HepG2 (cell line): ENCODE data around the gene USF2. TPM values are rescaled to one million over a fixed set of nuclear protein-coding genes. Genes with fewer than 3 reads are reported as not detected.
A peak's percentile ranks its signal among the peaks of the same experiment; 100 is the strongest.

Experiments
- ATAC-seq: fragments of 200-7000 bp; cut with Tn5 transposase; 3 replicates; pipeline ENCODE4 v1.9.1; 2020; ENCODE audit warnings: mild to moderate bottlenecking, moderate library complexity
- BruUV-seq: library from RNA; stranded (reverse); fragments of 400-500 nt; replicated peaks from 2 replicates; lab custom pipeline; 2021; lab: Mats Ljungman, UMichigan
- CTCF ChIA-PET: fragments of 300-600 bp; formaldehyde crosslinking; extraction: SDS; loops from one replicate; lab custom pipeline; 2021; ENCODE audit warnings: low total read pairs, inconsistent platforms, low intra/inter-chr PET ratio; lab: Yijun Ruan, JAX
- POLR2A ChIA-PET: fragments of 350-600 bp; sonication (Branson Sonifier 250); formaldehyde crosslinking; loops from one replicate; lab custom pipeline; 2020; ENCODE audit warnings: antibody characterized with exemption, inconsistent platforms; lab: Yijun Ruan, JAX
- DNase-seq: peaks from one replicate; pipeline ENCODE4 v3.0.0-alpha.2; 2015; ENCODE audit warnings: low spot score
- FAIRE-seq: peaks from 3 replicates; lab custom pipeline; 2011; peaks lifted over from hg19 to GRCh38; lab: Jason Lieb, UNC
- H2AFZ ChIP-seq: one replicate; pipeline ENCODE4 v1.6.1; 2011; ENCODE audit warnings: low read length, inconsistent platforms
- H3K27ac ChIP-seq: fragments of 300-600 bp; 3 replicates; pipeline ENCODE4 v1.8.0; 2011; ENCODE audit warnings: mixed run types, mild to moderate bottlenecking, mixed read lengths, low read length, inconsistent platforms; ENCODE audit not compliant: insufficient read depth; ENCODE audit errors: extremely low read length
- H3K27me3 ChIP-seq, 2 experiments: fragments of 200-600 bp in 1 of 2; 2 replicates in 1 of 2; 3 replicates in 1 of 2; pipeline versions ENCODE4 v1.6.0 to v1.8.0; 2011; ENCODE audit warnings: low read length in 2 of 2, mild to moderate bottlenecking in 2 of 2, moderate library complexity in 2 of 2, inconsistent platforms in 1 of 2; ENCODE audit not compliant: insufficient read depth in 2 of 2, control insufficient read depth in 1 of 2
- H3K36me3 ChIP-seq, 2 experiments: fragments of 200-600 bp in 1 of 2; replicated peaks in 1 of 2; 2 replicates in 1 of 2; 3 replicates in 1 of 2; pipeline versions ENCODE4 v1.5.1 to v1.8.0; 2011; ENCODE audit warnings: low read length in 2 of 2, inconsistent platforms in 1 of 2; ENCODE audit not compliant: insufficient read depth in 2 of 2, control insufficient read depth in 1 of 2
- H3K4me1 ChIP-seq: 2 replicates; pipeline ENCODE4 v1.5.1; 2012; ENCODE audit warnings: low read length, inconsistent platforms; ENCODE audit not compliant: insufficient read depth
- H3K4me2 ChIP-seq: 2 replicates; pipeline ENCODE4 v1.6.0; 2011; ENCODE audit warnings: low read depth, low read length, inconsistent platforms
- H3K4me3 ChIP-seq, 3 experiments: fragments of 200-600 bp in 1 of 3; sonication (generic), shearing (Covaris generic) in 1 of 3; replicated peaks in 1 of 3; 2 replicates each; pipeline ENCODE4 v1.5.1; 2011 to 2016; ENCODE audit warnings: low read length in 3 of 3, inconsistent platforms in 2 of 3, low read depth in 2 of 3, mild to moderate bottlenecking in 2 of 3, control low read depth in 1 of 3, mixed read lengths in 1 of 3; ENCODE audit not compliant: insufficient read depth in 1 of 3
- H3K79me2 ChIP-seq: one replicate; pipeline ENCODE4 v1.6.1; 2011; ENCODE audit warnings: low read length, inconsistent platforms; ENCODE audit not compliant: insufficient read depth
- H3K9ac ChIP-seq: 2 replicates; pipeline ENCODE4 v1.6.0; 2011; ENCODE audit warnings: mild to moderate bottlenecking, low read depth, low read length, inconsistent platforms; ENCODE audit not compliant: insufficient read depth
- H3K9me3 ChIP-seq: 2 replicates; pipeline ENCODE4 v1.5.1; 2012; ENCODE audit warnings: mild to moderate bottlenecking, low read length
- H4K20me1 ChIP-seq: 2 replicates; pipeline ENCODE4 v1.6.0; 2011; ENCODE audit warnings: inconsistent platforms, mild to moderate bottlenecking, low read length, moderate library complexity; ENCODE audit not compliant: insufficient read depth
- ATF1 ChIP-seq: IDR thresholded peaks from 2 replicates; pipeline ENCODE4 v1.6.1; 2016; ENCODE audit warnings: mild to moderate bottlenecking, control low read depth
- HCFC1 ChIP-seq: fragments of 150-350 bp; IDR thresholded peaks from 2 replicates; pipeline ENCODE4 v1.6.1; 2014; ENCODE audit warnings: low read depth, low read length
- KMT2A ChIP-seq: sonication (generic); formaldehyde crosslinking; IDR thresholded peaks from 2 replicates; pipeline ENCODE4 v1.4.0; 2020; ENCODE audit warnings: missing genetic modification reagents
- PITX1 ChIP-seq: sonication (generic); formaldehyde crosslinking; IDR thresholded peaks from 2 replicates; pipeline ENCODE4 v1.5.1; 2020; ENCODE audit warnings: mild to moderate bottlenecking, missing genetic modification reagents
- SSRP1 ChIP-seq: IDR thresholded peaks from 2 replicates; pipeline ENCODE4 v1.6.1; 2016; ENCODE audit warnings: control low read depth
- ZSCAN29 ChIP-seq: sonication (generic); formaldehyde crosslinking; conservative IDR thresholded peaks from 2 replicates; pipeline ENCODE4 v1.4.0; 2020; ENCODE audit warnings: mild to moderate bottlenecking, missing genetic modification reagents
- WGBS: methylation state at CpG from one replicate; pipeline ENCODE4 v1.1.6; 2017; ENCODE audit warnings: low lambda C conversion rate; 5-methylcytosine and 5-hydroxymethylcytosine counted together
- in situ Hi-C: cut with HindIII; loops from 2 replicates; pipeline ENCODE4 v1.10.0; 2017; ENCODE audit warnings: low pct_unique_long_range_greater_than_20kb; ENCODE audit not compliant: extremely low pct_ligation_motif_present
- intact Hi-C: fragments of 100-400 bp; cut with micrococcal nuclease; formaldehyde crosslinking; loops from one replicate; pipeline ENCODE4 v1.10.0; 2022; ENCODE audit not compliant: unreplicated experiment
- polyA plus RNA-seq, 8 experiments: library from polyadenylated mRNA; depleted of rRNA in 3 of 8; stranded (reverse) in 7 of 8; unstranded in 1 of 8; fragments of >200 nt; fragmentation: Illumina TruSeq in 4 of 8; extraction: Trizol in 4 of 8; gene quantifications; 2 replicates each; pipeline versions ENCODE4 v1.2.1 to v1.2.3, GENCODE V29; 2011 to 2016; ENCODE audit warnings: low read depth in 4 of 8, missing spikeins in 1 of 8, mixed read lengths in 1 of 8; ENCODE audit not compliant: insufficient read depth in 1 of 8
- total RNA-seq, 5 experiments: library from RNA; depleted of rRNA; stranded (reverse); fragments of >200 nt; fragmentation: Illumina TruSeq; extraction: Trizol; gene quantifications; 2 replicates each; pipeline ENCODE4 v1.2.3, GENCODE V29; 2016; ENCODE audit warnings: low read depth in 1 of 5
- TF ChIP-seq, protein P1 (sequence below): sonication (generic); formaldehyde crosslinking; IDR thresholded peaks from 2 replicates; pipeline ENCODE4 v1.5.0; 2020; ENCODE audit warnings: missing genetic modification reagents

USF2 gene
- total and polyA plus RNA-seq, 2 of the 13 experiments (the other 11 are each of a cell fraction or from before 2014, with no cell fraction given), result 54.9 to 106 TPM

GRCh38 chr19:35281303-35281702 is 12.5 kb downstream of the USF2 start:
- in situ Hi-C loops (no loop called here), intact Hi-C loops (no loop called here)
- ATAC-seq (peak; percentile 3; the same call in 1 of the 3 replicates), DNase-seq (no peak), FAIRE-seq (no peak)
- Histone ChIP-seq H3K36me3 (peaks cover 2 to 3% of the 10 kb centered on the region in 2 experiments; a peak in 2 of 5 replicates), H3K9ac (no peak overlapping the region; the same call in 1 of the 2 replicates), H2AFZ (no peak overlapping the region), H4K20me1 (no peaks in the 10 kb centered on the region), H3K4me3 (no peak overlapping the region), H3K9me3 (no peaks in the 10 kb centered on the region), H3K27ac (peak overlapping the region; percentile 77), H3K4me2 (no peak overlapping the region), H3K4me1 (peaks cover 67% of the 10 kb centered on the region), H3K79me2 (no peaks in the 10 kb centered on the region), H3K27me3 (no peaks in the 10 kb centered on the region)
- ChIA-PET POLR2A (interaction anchor here (0.7 to 1.7 kb wide), 4 partner anchors 10 to 233 kb away, joined by 3 to 9 read pairs (median 4); partner anchors contain the start of gene MAG), CTCF (no interaction called here)
- WGBS, result 93% methylated on average over 4 of the region's 4 CpGs
- BruUV-seq, result no TSS peak
- no peak for TF ChIP-seq ATF1 (CRISPR knock-in tag)
- no peak for TF ChIP-seq ZSCAN29 (CRISPR knock-in tag)
- 0 out of 2 replicates have a peak, but pooled peaks have one; percentile 2 for TF ChIP-seq PITX1
- TF ChIP-seq KMT2A (CRISPR knock-in tag), result no peak
- TF ChIP-seq SSRP1 (CRISPR knock-in tag), result no peak
- no peak for TF ChIP-seq HCFC1
- TF ChIP-seq, protein P1, sequence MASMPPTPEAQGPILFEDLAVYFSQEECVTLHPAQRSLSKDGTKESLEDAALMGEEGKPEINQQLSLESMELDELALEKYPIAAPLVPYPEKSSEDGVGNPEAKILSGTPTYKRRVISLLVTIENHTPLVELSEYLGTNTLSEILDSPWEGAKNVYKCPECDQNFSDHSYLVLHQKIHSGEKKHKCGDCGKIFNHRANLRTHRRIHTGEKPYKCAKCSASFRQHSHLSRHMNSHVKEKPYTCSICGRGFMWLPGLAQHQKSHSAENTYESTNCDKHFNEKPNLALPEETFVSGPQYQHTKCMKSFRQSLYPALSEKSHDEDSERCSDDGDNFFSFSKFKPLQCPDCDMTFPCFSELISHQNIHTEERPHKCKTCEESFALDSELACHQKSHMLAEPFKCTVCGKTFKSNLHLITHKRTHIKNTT (CRISPR knock-in tag), result no peak
